ENCODE results near the gene SYCP3.

Gene SYCP3

GRCh38 chr12:101738920-101739665, at the start of gene SYCP3:
Gene SYCP3, minus strand, starts transcription at chr12:101739462. Its CDS starts 1,527 bp downstream, at chr12:101737935.
- DNase-seq (ENCODE audit: low spot score), result no peak

- no peak for DNase-seq (ENCODE audit: low spot score)
These were observed 46.4 kb upstream of the SYCP3 start for GRCh38 chr12:101785671-101786070.

GRCh38 chr12:101784376-101784775, 45.1 kb upstream of the SYCP3 start:
- no peak for DNase-seq (ENCODE audit: low spot score)

GRCh38 chr12:101783838-101784237, 44.6 kb upstream of the SYCP3 start:
- no peak for DNase-seq (ENCODE audit: low spot score)

GRCh38 chr12:101783150-101783549, 43.9 kb upstream of the SYCP3 start:
- DNase-seq (ENCODE audit: low spot score), result no peak

GRCh38 chr12:101782273-101782731, 43.0 kb upstream of the SYCP3 start:
- peak; percentile 24 for DNase-seq (ENCODE audit: low spot score)

- DNase-seq (ENCODE audit: low spot score), result no peak
These were observed 42.6 kb upstream of the SYCP3 start for GRCh38 chr12:101781834-101782233.

- DNase-seq (ENCODE audit: low spot score), result no peak
These were observed 41.3 kb upstream of the SYCP3 start for GRCh38 chr12:101780599-101780998.

- DNase-seq (ENCODE audit: low spot score), result no peak
These were observed 40.4 kb upstream of the SYCP3 start for GRCh38 chr12:101779626-101780025.

GRCh38 chr12:101779200-101779599, 39.9 kb upstream of the SYCP3 start:
- no peak for DNase-seq (ENCODE audit: low spot score)

GRCh38 chr12:101777978-101778377, 38.7 kb upstream of the SYCP3 start:
- DNase-seq (ENCODE audit: low spot score), result no peak

GRCh38 chr12:101777485-101777884, 38.2 kb upstream of the SYCP3 start:
- no peak for DNase-seq (ENCODE audit: low spot score)

GRCh38 chr12:101775816-101776215, 36.6 kb upstream of the SYCP3 start:
- DNase-seq (ENCODE audit: low spot score), result no peak

- peak; percentile 86 for DNase-seq (ENCODE audit: low spot score)
These were observed 34.4 kb upstream of the SYCP3 start for GRCh38 chr12:101773650-101774162.

- no peak for DNase-seq (ENCODE audit: low spot score)
These were observed 32.9 kb upstream of the SYCP3 start for GRCh38 chr12:101772012-101772775.

GRCh38 chr12:101769865-101770264, 30.6 kb upstream of the SYCP3 start:
- no peak for DNase-seq (ENCODE audit: low spot score)

GRCh38 chr12:101768781-101769180, 29.5 kb upstream of the SYCP3 start:
- no peak for DNase-seq (ENCODE audit: low spot score)

GRCh38 chr12:101767537-101767936, 28.3 kb upstream of the SYCP3 start:
- DNase-seq (ENCODE audit: low spot score), result no peak

- no peak for DNase-seq (ENCODE audit: low spot score)
These were observed 25.0 kb upstream of the SYCP3 start for GRCh38 chr12:101764051-101764792.

- no peak for DNase-seq (ENCODE audit: low spot score)
These were observed 24.1 kb upstream of the SYCP3 start for GRCh38 chr12:101763246-101763931.

- DNase-seq (ENCODE audit: low spot score), result no peak
These were observed 22.5 kb upstream of the SYCP3 start for GRCh38 chr12:101761781-101762180.

GRCh38 chr12:101761350-101761749, 22.1 kb upstream of the SYCP3 start:
- DNase-seq (ENCODE audit: low spot score), result no peak
